AG09309 (cell line): ENCODE measurements around the gene DNAI2.

ENCODE experiments used
- DNase-seq: peaks from one replicate; pipeline ENCODE4 v3.0.0-alpha.2; 2010; ENCODE audit warnings: low read depth
- H3K4me3 ChIP-seq: 2 replicates; pipeline ENCODE4 v1.5.1; 2011; ENCODE audit warnings: mild to moderate bottlenecking, low read depth, low read length, moderate library complexity; ENCODE audit not compliant: control insufficient read depth
- CTCF ChIP-seq: IDR thresholded peaks from 2 replicates; pipeline ENCODE4 v1.5.1; 2011; ENCODE audit warnings: mild to moderate bottlenecking, low read depth, low read length, inconsistent platforms; ENCODE audit not compliant: insufficient read depth, control insufficient read depth; ENCODE audit errors: missing control alignments

Gene DNAI2

GRCh38 chr17:74340470-74341023 lies 66.5 kb downstream of the DNAI2 start:
- no peak overlapping the region for H3K4me3 ChIP-seq
- no peak for DNase-seq
- no peak for TF ChIP-seq CTCF

GRCh38 chr17:74342224-74342623 lies 68.2 kb downstream of the DNAI2 start:
- no peak for DNase-seq

GRCh38 chr17:74343121-74343520 lies 69.1 kb downstream of the DNAI2 start:
- no peak for DNase-seq
- no peak for TF ChIP-seq CTCF
- no peak overlapping the region for H3K4me3 ChIP-seq

More at GRCh38 chr17:74342224-74342623, 68.2 kb downstream of the DNAI2 start:
- TF ChIP-seq CTCF, result no peak
- no peak overlapping the region for H3K4me3 ChIP-seq

GRCh38 chr17:74343526-74344284 lies 69.7 kb downstream of the DNAI2 start:
- TF ChIP-seq CTCF, result no peak
- no peak overlapping the region for H3K4me3 ChIP-seq
- no peak for DNase-seq

- TF ChIP-seq CTCF, result no peak
- H3K4me3 ChIP-seq, result no peak overlapping the region
- DNase-seq, result no peak
Measured at GRCh38 chr17:74344658-74345057, 70.6 kb downstream of the DNAI2 start.

- no peak for DNase-seq
- TF ChIP-seq CTCF, result no peak
- no peak overlapping the region for H3K4me3 ChIP-seq
Measured at GRCh38 chr17:74345433-74346241, 71.6 kb downstream of the DNAI2 start.
